ENCODE measurements around the gene ALPG. TPM values are rescaled to one million over a fixed set of nuclear protein-coding genes. Genes with fewer than 3 reads are reported as not detected.

Gene ALPG
- total RNA-seq, 4 donors from 2014 or later = not detected

DNA sequence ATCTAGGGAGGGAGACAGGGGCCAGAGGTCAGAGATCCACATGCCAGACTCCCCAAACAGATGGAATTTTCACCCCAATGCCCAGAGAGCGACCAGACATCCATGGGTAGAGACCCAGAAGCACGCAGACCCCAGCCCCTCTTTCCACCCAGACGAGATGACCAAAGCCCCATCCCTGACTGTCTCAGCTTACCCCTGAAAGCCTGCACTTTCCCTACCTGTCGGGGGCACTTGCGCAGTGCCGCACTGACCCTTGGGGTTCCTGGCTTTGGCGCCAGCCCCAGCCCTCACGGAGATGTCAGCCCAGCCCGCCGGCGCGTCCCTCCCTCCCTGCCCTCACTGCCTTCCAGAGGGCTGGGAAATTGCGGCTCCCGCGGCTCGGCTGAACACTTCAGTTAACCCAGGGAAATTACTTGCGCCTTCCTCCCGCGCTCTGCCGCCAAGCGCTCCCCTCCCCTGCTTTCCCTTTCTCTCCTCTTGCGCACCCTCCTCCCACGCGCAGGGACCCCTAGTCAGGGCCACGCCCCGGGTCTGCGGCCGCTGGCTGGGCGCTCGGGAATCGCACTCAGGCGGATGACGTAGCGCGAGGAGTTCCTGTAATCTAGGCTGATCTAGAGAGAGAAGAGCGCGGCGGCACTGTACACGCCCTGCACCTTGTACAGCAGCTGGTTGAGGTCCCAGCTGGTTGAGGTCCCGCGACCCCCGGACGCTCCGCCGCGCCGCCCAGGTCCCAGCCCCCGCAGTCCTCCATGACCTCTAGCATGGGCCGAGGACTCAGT, 12.0 kb downstream of the ALPG start:
- H3K27ac ChIP-seq = no peak overlapping the region
- peaks cover 0 to 25% (median 1%) of the 10 kb centered on the region in 4 donors for H3K4me1 ChIP-seq
- no peak for TF ChIP-seq POLR2A (IDR thresholded peaks at IDR 0.05)
- TF ChIP-seq CTCF (IDR thresholded peaks at IDR 0.05) = no peak
- H3K9me3 ChIP-seq = peaks cover 0 to 2% (median 0%) of the 10 kb centered on the region in 4 donors
- no peaks in the 10 kb centered on the region for H3K36me3 ChIP-seq
- peaks cover 0 to 35% of the 10 kb centered on the region in 2 donors for H3K27me3 ChIP-seq
- DNase-seq = no peak
- H3K4me3 ChIP-seq = peak overlapping the region in 2 of 4 donors; percentile 30 to 34

GRCh38 chr2:232419245-232420072, 12.8 kb downstream of the ALPG start:
- H3K27ac ChIP-seq = no peak overlapping the region
- peaks cover 0 to 35% of the 10 kb centered on the region in 2 donors for H3K27me3 ChIP-seq
- H3K4me3 ChIP-seq = peak overlapping the region in 1 of 4 donors; percentile 34
- TF ChIP-seq CTCF (IDR thresholded peaks at IDR 0.05) = no peak
- no peak for TF ChIP-seq POLR2A (IDR thresholded peaks at IDR 0.05)
- H3K36me3 ChIP-seq = no peaks in the 10 kb centered on the region
- H3K9me3 ChIP-seq = peaks cover 0 to 2% (median 0%) of the 10 kb centered on the region in 4 donors
- no peak for DNase-seq
- H3K4me1 ChIP-seq = peaks cover 0 to 25% (median 1%) of the 10 kb centered on the region in 4 donors

DNA sequence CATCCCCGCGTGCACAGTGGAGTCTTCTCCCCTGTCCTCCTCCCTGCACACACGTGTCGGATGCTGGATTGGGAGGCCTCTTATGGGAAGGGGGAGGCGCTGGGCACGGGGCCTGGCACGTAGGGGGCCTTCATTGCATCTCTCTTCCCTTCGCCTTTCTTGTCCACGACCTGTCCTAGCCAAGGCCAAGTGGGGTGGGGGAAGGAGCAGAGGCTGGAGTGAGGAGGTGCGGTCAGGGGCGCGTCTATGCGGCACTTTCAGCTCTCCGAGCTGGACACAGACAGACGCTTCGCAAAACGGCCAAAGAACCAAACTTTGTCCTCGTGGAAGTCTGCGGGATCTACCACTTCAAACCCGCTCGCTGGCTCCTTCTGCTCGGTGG, 13.4 kb downstream of the ALPG start:
- no peak for DNase-seq
- Histone ChIP-seq H3K27me3 (peaks cover 0 to 35% of the 10 kb centered on the region in 2 donors), H3K4me1 (peaks cover 0 to 25% (median 1%) of the 10 kb centered on the region in 4 donors), H3K27ac (no peak overlapping the region), H3K4me3 (peak overlapping the region in 1 of 4 donors; percentile 37), H3K36me3 (no peaks in the 10 kb centered on the region), H3K9me3 (peaks cover 0 to 2% (median 0%) of the 10 kb centered on the region in 4 donors)
- TF ChIP-seq POLR2A (IDR thresholded peaks at IDR 0.05) (no peak), CTCF (IDR thresholded peaks at IDR 0.05) (no peak)

GRCh38 chr2:232420463-232421188, 14.0 kb downstream of the ALPG start:
- H3K9me3 ChIP-seq = peaks cover 0 to 2% (median 0%) of the 10 kb centered on the region in 4 donors
- DNase-seq = peak in 1 of 3 donors; percentile 72

More at GRCh38 chr2:232420463-232421188, 14.0 kb downstream of the ALPG start:
- H3K27ac ChIP-seq = no peak overlapping the region
- H3K4me3 ChIP-seq = peak overlapping the region in 3 of 4 donors; percentile 23 to 37 (median 37)
- H3K27me3 ChIP-seq = peaks cover 0 to 35% of the 10 kb centered on the region in 2 donors
- peaks cover 0 to 25% (median 1%) of the 10 kb centered on the region in 4 donors for H3K4me1 ChIP-seq
- no peaks in the 10 kb centered on the region for H3K36me3 ChIP-seq
- TF ChIP-seq CTCF (IDR thresholded peaks at IDR 0.05) (peak in 2 of 6 experiments; percentile 21 to 22), POLR2A (IDR thresholded peaks at IDR 0.05) (no peak)
